Measurements from ENCODE around the gene DUS2.
"Not testable (repeated sequence)": the region's sequence is repeated elsewhere in the genome, so short reads cannot be mapped to it uniquely, and the experiment has no call there.

DNA sequence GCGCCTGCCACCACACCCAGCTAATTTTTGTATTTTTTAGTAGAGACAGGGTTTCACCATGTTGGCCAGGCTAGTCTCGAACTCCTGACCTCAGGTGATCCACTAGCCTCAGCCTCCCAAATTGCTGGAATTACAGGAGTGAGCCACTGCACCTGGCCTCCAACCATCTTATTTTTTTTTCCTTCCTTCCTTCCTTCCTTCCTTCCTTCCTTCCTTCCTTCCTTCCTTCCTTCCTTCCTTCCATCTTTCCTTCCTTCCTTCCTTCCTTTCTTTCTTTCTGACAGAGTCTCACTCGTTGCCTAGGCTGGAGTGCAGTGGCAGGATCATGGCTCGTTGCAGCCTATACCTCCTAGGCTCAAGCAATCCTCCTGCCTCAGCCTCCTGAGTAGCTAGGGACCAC, 13.2 kb upstream of the DUS2 start:
- TF ChIP-seq, protein P1, sequence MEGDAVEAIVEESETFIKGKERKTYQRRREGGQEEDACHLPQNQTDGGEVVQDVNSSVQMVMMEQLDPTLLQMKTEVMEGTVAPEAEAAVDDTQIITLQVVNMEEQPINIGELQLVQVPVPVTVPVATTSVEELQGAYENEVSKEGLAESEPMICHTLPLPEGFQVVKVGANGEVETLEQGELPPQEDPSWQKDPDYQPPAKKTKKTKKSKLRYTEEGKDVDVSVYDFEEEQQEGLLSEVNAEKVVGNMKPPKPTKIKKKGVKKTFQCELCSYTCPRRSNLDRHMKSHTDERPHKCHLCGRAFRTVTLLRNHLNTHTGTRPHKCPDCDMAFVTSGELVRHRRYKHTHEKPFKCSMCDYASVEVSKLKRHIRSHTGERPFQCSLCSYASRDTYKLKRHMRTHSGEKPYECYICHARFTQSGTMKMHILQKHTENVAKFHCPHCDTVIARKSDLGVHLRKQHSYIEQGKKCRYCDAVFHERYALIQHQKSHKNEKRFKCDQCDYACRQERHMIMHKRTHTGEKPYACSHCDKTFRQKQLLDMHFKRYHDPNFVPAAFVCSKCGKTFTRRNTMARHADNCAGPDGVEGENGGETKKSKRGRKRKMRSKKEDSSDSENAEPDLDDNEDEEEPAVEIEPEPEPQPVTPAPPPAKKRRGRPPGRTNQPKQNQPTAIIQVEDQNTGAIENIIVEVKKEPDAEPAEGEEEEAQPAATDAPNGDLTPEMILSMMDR (IDR thresholded peaks at IDR 0.05), result not testable (repeated sequence)
- TF ChIP-seq POLR2A (IDR thresholded peaks at IDR 0.05); EP300 (IDR thresholded peaks at IDR 0.05; ENCODE audit: low read depth): not testable (repeated sequence)
